ENCODE measurements around the gene SLAMF7. TPM values are rescaled to one million over a fixed set of nuclear protein-coding genes. Genes with fewer than 3 reads are reported as not detected.

The SLAMF7 gene
- total RNA-seq, 3 donors from 2014 or later, result 6.4 to 12.7 (median 10.1) TPM

GRCh38 chr1:160789051-160789701, 50.1 kb downstream of the SLAMF7 start:
- Histone ChIP-seq H3K9me3 (peaks cover 5% of the 10 kb centered on the region), H3K4me3 (no peak overlapping the region), H3K4me1 (ENCODE audit: low read depth) (no peaks in the 10 kb centered on the region), H3K36me3 (ENCODE audit: low read depth) (no peaks in the 10 kb centered on the region)
- ATAC-seq (peak; percentile 31), DNase-seq (peak in 1 of 3 donors; percentile 37)
- TF ChIP-seq CTCF (IDR thresholded peaks at IDR 0.05), result no peak
- intact Hi-C loops (cut with DNase I, micrococcal nuclease), result no loop called here

- Histone ChIP-seq H3K36me3 (ENCODE audit: low read depth) (no peaks in the 10 kb centered on the region), H3K4me3 (no peak overlapping the region), H3K4me1 (ENCODE audit: low read depth) (no peaks in the 10 kb centered on the region), H3K9me3 (peaks cover 5% of the 10 kb centered on the region)
- DNase-seq (peak in 1 of 3 donors; percentile 29), ATAC-seq (peak; percentile 81)
- intact Hi-C loops (cut with DNase I, micrococcal nuclease), result no loop called here
- TF ChIP-seq CTCF (IDR thresholded peaks at IDR 0.05), result no peak
Observed at GRCh38 chr1:160789702-160790611, 50.9 kb downstream of the SLAMF7 start.

DNA sequence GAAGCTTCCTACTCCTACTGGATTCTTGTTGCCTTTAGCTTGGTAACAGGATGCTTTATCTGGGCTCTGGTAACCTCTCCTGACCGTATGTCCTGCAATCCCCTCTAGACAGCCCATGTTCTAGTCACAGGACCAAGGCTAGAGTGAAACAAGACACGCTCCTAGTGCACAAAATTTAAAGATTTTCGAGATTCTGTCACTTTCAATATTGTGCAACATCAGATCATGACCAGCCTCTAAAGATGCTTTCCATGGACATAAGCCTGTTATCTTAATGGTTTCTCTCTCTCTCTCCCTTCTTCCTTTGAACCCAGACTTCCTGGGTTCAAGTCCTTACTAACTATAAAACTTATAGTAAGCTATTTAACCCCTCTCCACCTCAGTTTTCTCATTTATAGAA, 55.3 kb downstream of the SLAMF7 start:
- ATAC-seq, result no peak
- no peak for DNase-seq
- TF ChIP-seq CTCF (IDR thresholded peaks at IDR 0.05), result no peak

DNA sequence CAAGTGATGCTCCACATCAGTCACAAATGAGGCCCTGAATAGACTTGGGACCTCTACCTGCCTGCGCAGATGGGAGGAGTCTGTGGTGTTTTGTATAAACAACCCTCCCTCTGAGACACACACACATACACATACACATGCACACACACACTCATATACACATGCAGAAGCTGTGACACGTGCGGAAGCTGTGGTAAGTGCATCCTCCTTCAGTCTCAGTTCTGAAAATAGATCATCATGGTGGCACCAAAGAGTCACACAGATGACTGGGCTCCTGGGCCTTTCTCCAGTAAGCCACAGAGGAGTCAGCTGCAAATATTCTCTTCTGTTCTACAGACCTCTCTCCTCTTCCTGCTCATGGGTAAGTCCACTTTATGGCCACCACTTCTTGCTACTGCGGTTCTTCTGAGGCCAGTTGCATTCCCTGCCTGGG, 56.9 kb downstream of the SLAMF7 start, which contains the start of gene LY9:
LY9 (plus strand) TSS at position 224 of the 433 bp plus-strand sequence; CDS start at position 238, 14 bp downstream.
- Histone ChIP-seq H3K36me3 (ENCODE audit: low read depth) (no peaks in the 10 kb centered on the region), H3K4me3 (no peak within 1 kb of the TSS), H3K4me1 (ENCODE audit: low read depth) (no peaks in the 10 kb centered on the region), H3K9me3 (no peaks in the 10 kb centered on the region)
- ATAC-seq, result peak; percentile 95
- peak in 2 of 3 donors; percentile 67 for DNase-seq
- intact Hi-C loops (cut with DNase I, micrococcal nuclease), result no loop called here
- TF ChIP-seq CTCF (IDR thresholded peaks at IDR 0.05), result no peak

More for the DNA sequence above, 55.3 kb downstream of the SLAMF7 start:
- intact Hi-C loops (cut with DNase I, micrococcal nuclease), result no loop called here
- Histone ChIP-seq H3K4me3 (no peak overlapping the region), H3K9me3 (no peaks in the 10 kb centered on the region), H3K36me3 (ENCODE audit: low read depth) (no peaks in the 10 kb centered on the region), H3K4me1 (ENCODE audit: low read depth) (no peaks in the 10 kb centered on the region)

GRCh38 chr1:160797271-160797709, 58.2 kb downstream of the SLAMF7 start:
- Histone ChIP-seq H3K36me3 (ENCODE audit: low read depth) (no peaks in the 10 kb centered on the region), H3K4me1 (ENCODE audit: low read depth) (no peaks in the 10 kb centered on the region), H3K4me3 (no peak overlapping the region), H3K9me3 (no peaks in the 10 kb centered on the region)
- no peak for DNase-seq
- TF ChIP-seq CTCF (IDR thresholded peaks at IDR 0.05), result no peak
- ATAC-seq, result no peak
- intact Hi-C loops (cut with DNase I, micrococcal nuclease), result no loop called here
